Left lung (tissue), 10 donors: ENCODE measurements around the gene ENTPD6. TPM values are rescaled to one million over a fixed set of nuclear protein-coding genes. Genes with fewer than 3 reads are reported as not detected.
A peak's percentile ranks its signal among the peaks of the same experiment; 100 is the strongest.

Experiments used
- ATAC-seq: fragments of 200-7000 bp; cut with Tn5 transposase; one replicate; pipeline ENCODE4 v1.9.1; 2020; ENCODE audit warnings: moderate library complexity
- DNase-seq, 4 donors: peaks; one replicate each; pipeline ENCODE4 v3.0.0-alpha.2; 2013 to 2020
- H3K27ac ChIP-seq, 2 donors: fragments of 200-600 bp; sonication (generic) in 1 of 2; one replicate each; pipeline versions ENCODE4 v1.5.0 to v1.8.0; 2020 to 2021
- H3K27me3 ChIP-seq, 2 donors: fragments of 200-600 bp; sonication (generic) in 1 of 2; one replicate each; pipeline versions ENCODE4 v1.5.0 to v1.8.0; 2020 to 2021
- H3K36me3 ChIP-seq, 2 donors: fragments of 200-600 bp; sonication (generic) in 1 of 2; one replicate each; pipeline versions ENCODE4 v1.5.0 to v1.8.0; 2020 to 2021
- H3K4me1 ChIP-seq, 2 donors: fragments of 200-600 bp; one replicate each; pipeline ENCODE4 v1.8.0; 2021
- H3K4me3 ChIP-seq, 2 donors: fragments of 200-600 bp; sonication (generic) in 1 of 2; one replicate each; pipeline versions ENCODE4 v1.5.0 to v1.8.0; 2020 to 2021; ENCODE audit warnings: mild to moderate bottlenecking in 1 of 2
- H3K9me3 ChIP-seq, 2 donors: fragments of 200-600 bp; sonication (generic) in 1 of 2; one replicate each; pipeline versions ENCODE4 v1.5.0 to v1.8.0; 2020 to 2021
- intact Hi-C, 2 donors: fragments of 100-400 bp; cut with DNase I; formaldehyde crosslinking; loops; one replicate each; pipeline versions ENCODE4 v1.11.2 to v1.14.2; 2022
- polyA plus RNA-seq, 6 donors: library from polyadenylated mRNA; unstranded; fragments of 120-200 nt; gene quantifications; one replicate each; pipeline ENCODE4 v1.2.1, GENCODE V29; 2013; ENCODE audit not compliant: insufficient read length in 6 of 6
- total RNA-seq, 2 donors: library from RNA; stranded (reverse); fragmentation: NEBNext Ultra II Directional; extraction: Animal tissue kit (Norgen Biotek cat#: 25700); gene quantifications; one replicate each; pipeline ENCODE4 v1.2.1, GENCODE V29; 2021
- TF ChIP-seq, protein P1 (sequence below), 2 donors: fragments of 200-600 bp; sonication (generic) in 1 of 2; IDR thresholded peaks; one replicate each; pipeline versions ENCODE4 v1.5.0 to v1.8.0; 2021; ENCODE audit warnings: antibody characterized with exemption in 2 of 2
- donor health status: DM: no; HTN: yes; CAD: no.
- donor health status: DM: no; HTN: no; CAD: no.

Gene ENTPD6
- total and polyA plus RNA-seq, 8 donors, result 40.2 to 76.3 (median 47.8) TPM

- intact Hi-C loops, result no loop called here
- H3K9me3 ChIP-seq, result no peaks in the 10 kb centered on the region
- no peaks in the 10 kb centered on the region for H3K36me3 ChIP-seq
- no peak for DNase-seq
- H3K27me3 ChIP-seq, result no peaks in the 10 kb centered on the region
- H3K4me3 ChIP-seq, result no peak overlapping the region
- peaks cover 0 to 14% of the 10 kb centered on the region in 2 donors for H3K4me1 ChIP-seq
- H3K27ac ChIP-seq, result no peak overlapping the region
- ATAC-seq, result no peak
- TF ChIP-seq, protein P1, sequence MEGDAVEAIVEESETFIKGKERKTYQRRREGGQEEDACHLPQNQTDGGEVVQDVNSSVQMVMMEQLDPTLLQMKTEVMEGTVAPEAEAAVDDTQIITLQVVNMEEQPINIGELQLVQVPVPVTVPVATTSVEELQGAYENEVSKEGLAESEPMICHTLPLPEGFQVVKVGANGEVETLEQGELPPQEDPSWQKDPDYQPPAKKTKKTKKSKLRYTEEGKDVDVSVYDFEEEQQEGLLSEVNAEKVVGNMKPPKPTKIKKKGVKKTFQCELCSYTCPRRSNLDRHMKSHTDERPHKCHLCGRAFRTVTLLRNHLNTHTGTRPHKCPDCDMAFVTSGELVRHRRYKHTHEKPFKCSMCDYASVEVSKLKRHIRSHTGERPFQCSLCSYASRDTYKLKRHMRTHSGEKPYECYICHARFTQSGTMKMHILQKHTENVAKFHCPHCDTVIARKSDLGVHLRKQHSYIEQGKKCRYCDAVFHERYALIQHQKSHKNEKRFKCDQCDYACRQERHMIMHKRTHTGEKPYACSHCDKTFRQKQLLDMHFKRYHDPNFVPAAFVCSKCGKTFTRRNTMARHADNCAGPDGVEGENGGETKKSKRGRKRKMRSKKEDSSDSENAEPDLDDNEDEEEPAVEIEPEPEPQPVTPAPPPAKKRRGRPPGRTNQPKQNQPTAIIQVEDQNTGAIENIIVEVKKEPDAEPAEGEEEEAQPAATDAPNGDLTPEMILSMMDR (IDR thresholded peaks at IDR 0.05), result no peak
These were observed 48.0 kb downstream of the ENTPD6 start for GRCh38 chr20:25243416-25243979.

DNA sequence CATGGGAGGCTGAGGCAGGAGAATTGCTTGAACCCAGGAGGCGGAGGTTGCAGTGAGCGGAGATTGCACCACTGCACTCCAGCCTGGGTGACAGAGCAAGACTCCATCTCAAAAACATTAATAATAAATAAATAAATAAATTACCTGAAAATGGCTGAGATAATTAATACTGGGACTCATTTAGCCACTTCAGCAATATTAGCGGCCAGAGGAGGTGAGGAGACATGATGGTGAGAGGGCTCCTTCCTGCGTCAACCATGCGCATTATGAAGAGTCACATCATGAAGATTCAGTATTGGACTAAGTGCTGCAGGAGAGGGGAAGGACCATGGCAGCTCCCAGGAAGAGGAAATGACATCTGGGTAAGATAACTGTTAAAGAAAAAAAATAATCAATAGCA, 49.5 kb downstream of the ENTPD6 start:
- TF ChIP-seq, protein P1 (IDR thresholded peaks at IDR 0.05), result no peak
- H3K27me3 ChIP-seq, result no peaks in the 10 kb centered on the region
- intact Hi-C loops, result no loop called here
- no peaks in the 10 kb centered on the region for H3K9me3 ChIP-seq
- no peak overlapping the region for H3K4me3 ChIP-seq
- no peak for ATAC-seq
- DNase-seq, result no peak
- no peaks in the 10 kb centered on the region for H3K36me3 ChIP-seq
- no peak overlapping the region for H3K27ac ChIP-seq
- H3K4me1 ChIP-seq, result peaks cover 6 to 24% of the 10 kb centered on the region in 2 donors

DNA sequence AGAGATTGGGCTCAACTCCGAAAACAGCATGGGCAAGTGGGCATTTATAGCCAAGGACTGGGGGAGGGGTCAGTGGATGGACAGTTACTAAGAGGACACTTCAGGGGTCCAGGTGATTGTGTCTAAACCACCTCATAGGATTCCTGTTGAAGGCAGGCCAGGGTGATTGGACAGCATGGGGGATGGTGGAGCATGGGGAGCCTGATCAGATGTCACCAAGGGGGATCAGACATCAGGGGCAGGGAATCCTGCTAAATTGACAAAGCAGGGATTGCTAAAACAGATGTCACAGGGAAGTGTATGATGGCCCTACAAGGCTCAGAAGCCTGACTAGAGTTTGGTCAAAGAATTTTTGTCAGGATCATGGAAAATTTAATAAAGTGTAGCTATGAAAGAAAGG, 49.9 kb downstream of the ENTPD6 start:
- no peaks in the 10 kb centered on the region for H3K9me3 ChIP-seq
- H3K27me3 ChIP-seq, result no peaks in the 10 kb centered on the region
- DNase-seq (no peak), ATAC-seq (no peak)
- no peak overlapping the region for H3K4me3 ChIP-seq
- intact Hi-C loops, result no loop called here
- no peaks in the 10 kb centered on the region for H3K36me3 ChIP-seq
- TF ChIP-seq, protein P1 (IDR thresholded peaks at IDR 0.05), result no peak
- peaks cover 6 to 29% of the 10 kb centered on the region in 2 donors for H3K4me1 ChIP-seq
- no peak overlapping the region for H3K27ac ChIP-seq

GRCh38 chr20:25246182-25246999, 50.9 kb downstream of the ENTPD6 start:
- ATAC-seq, result no peak
- Histone ChIP-seq H3K27ac (peak overlapping the region in 1 of 2 donors; percentile 88), H3K4me3 (no peak overlapping the region), H3K36me3 (no peaks in the 10 kb centered on the region), H3K9me3 (no peaks in the 10 kb centered on the region), H3K4me1 (peaks cover 6 to 32% of the 10 kb centered on the region in 2 donors), H3K27me3 (no peaks in the 10 kb centered on the region)
- TF ChIP-seq, protein P1 (IDR thresholded peaks at IDR 0.05), result no peak
- intact Hi-C loops, result no loop called here
- no peak for DNase-seq

- H3K9me3 ChIP-seq, result no peaks in the 10 kb centered on the region
- DNase-seq (peak in 3 of 4 donors; percentile 32 to 71 (median 43)), ATAC-seq (peak; percentile 80)
- TF ChIP-seq, protein P1 (IDR thresholded peaks at IDR 0.05), result peak in 1 of 2 donors; percentile 26
- H3K4me1 ChIP-seq, result peaks cover 6 to 32% of the 10 kb centered on the region in 2 donors
- H3K27me3 ChIP-seq, result no peaks in the 10 kb centered on the region
- intact Hi-C loops, result no loop called here
- H3K36me3 ChIP-seq, result no peaks in the 10 kb centered on the region
- H3K27ac ChIP-seq, result peak overlapping the region; percentile 88
- H3K4me3 ChIP-seq, result peak overlapping the region; percentile 84 to 92
These were observed 51.5 kb downstream of the ENTPD6 start for GRCh38 chr20:25247000-25247517.
